ENCODE results near the gene CALY.
A peak's percentile ranks its signal among the peaks of the same experiment; 100 is the strongest.

CALY gene

GRCh38 chr10:133329491-133330202 is 7.0 kb downstream of the CALY start (continued):
- TF ChIP-seq ZNF510 (tag by site-specific recombination; IDR thresholded peaks at IDR 0.05; ENCODE audit: insufficient replicate concordance) (no peak), KLF16 (tag by site-specific recombination; IDR thresholded peaks at IDR 0.05) (no peak), BCL11A (tag by site-specific recombination; IDR thresholded peaks at IDR 0.05; ENCODE audit: low read depth) (no peak), KLF7 (tag by site-specific recombination; IDR thresholded peaks at IDR 0.05; ENCODE audit: borderline replicate concordance) (no peak; the same call in 1 of the 2 replicates), ZNF626 (tag by site-specific recombination; IDR thresholded peaks at IDR 0.05) (no peak), OVOL3 (tag by site-specific recombination; IDR thresholded peaks at IDR 0.05) (no peak), ZIC2 (tag by site-specific recombination; IDR thresholded peaks at IDR 0.05) (peak; percentile 86), ZNF514 (tag by site-specific recombination; IDR thresholded peaks at IDR 0.05) (no peak), ZEB2 (tag by site-specific recombination; IDR thresholded peaks at IDR 0.05) (peak; percentile 57), ZNF48 (tag by site-specific recombination; IDR thresholded peaks at IDR 0.05) (no peak), ZFP69B (tag by site-specific recombination; IDR thresholded peaks at IDR 0.05) (peak; percentile 97), ZFP41 (tag by site-specific recombination; IDR thresholded peaks at IDR 0.05; ENCODE audit: borderline replicate concordance) (no peak), PRDM6 (tag by site-specific recombination; IDR thresholded peaks at IDR 0.05) (no peak), ZNF114 (tag by site-specific recombination; IDR thresholded peaks at IDR 0.05) (no peak), YY1 (tag by site-specific recombination; IDR thresholded peaks at IDR 0.05) (no peak), KLF9 (tag by site-specific recombination; IDR thresholded peaks at IDR 0.05; ENCODE audit: low read depth) (peak; percentile 47; the same call in 1 of the 2 replicates), ZNF701 (tag by site-specific recombination; IDR thresholded peaks at IDR 0.05) (no peak), ZNF776 (tag by site-specific recombination; IDR thresholded peaks at IDR 0.05; ENCODE audit: borderline replicate concordance) (no peak), ZNF24 (tag by site-specific recombination; IDR thresholded peaks at IDR 0.05) (no peak), KLF8 (tag by site-specific recombination; IDR thresholded peaks at IDR 0.05) (no peak), AEBP2 (tag by site-specific recombination; IDR thresholded peaks at IDR 0.05; ENCODE audit: borderline replicate concordance) (no peak), ZBTB20 (tag by site-specific recombination; IDR thresholded peaks at IDR 0.05) (peak; percentile 57; the same call in 1 of the 2 replicates), SP2 (tag by site-specific recombination; IDR thresholded peaks at IDR 0.05) (peak; percentile 13; the same call in 1 of the 2 replicates), ZNF624 (tag by site-specific recombination; IDR thresholded peaks at IDR 0.05) (no peak), ZNF585B (tag by site-specific recombination; IDR thresholded peaks at IDR 0.05) (no peak), ZFHX2 (tag by site-specific recombination; conservative IDR thresholded peaks at IDR 0.05) (0 out of 2 replicates have a peak, but pooled peaks have one; percentile 14), GLIS2 (tag by site-specific recombination; IDR thresholded peaks at IDR 0.05) (peak; percentile 61), KLF1 (tag by site-specific recombination; IDR thresholded peaks at IDR 0.05) (peak; percentile 51; the same call in 1 of the 2 replicates), ZNF266 (tag by site-specific recombination; IDR thresholded peaks at IDR 0.05; ENCODE audit: low read depth) (no peak), ZNF501 (tag by site-specific recombination; IDR thresholded peaks at IDR 0.05) (no peak)
- TF ChIP-seq, protein P1, sequence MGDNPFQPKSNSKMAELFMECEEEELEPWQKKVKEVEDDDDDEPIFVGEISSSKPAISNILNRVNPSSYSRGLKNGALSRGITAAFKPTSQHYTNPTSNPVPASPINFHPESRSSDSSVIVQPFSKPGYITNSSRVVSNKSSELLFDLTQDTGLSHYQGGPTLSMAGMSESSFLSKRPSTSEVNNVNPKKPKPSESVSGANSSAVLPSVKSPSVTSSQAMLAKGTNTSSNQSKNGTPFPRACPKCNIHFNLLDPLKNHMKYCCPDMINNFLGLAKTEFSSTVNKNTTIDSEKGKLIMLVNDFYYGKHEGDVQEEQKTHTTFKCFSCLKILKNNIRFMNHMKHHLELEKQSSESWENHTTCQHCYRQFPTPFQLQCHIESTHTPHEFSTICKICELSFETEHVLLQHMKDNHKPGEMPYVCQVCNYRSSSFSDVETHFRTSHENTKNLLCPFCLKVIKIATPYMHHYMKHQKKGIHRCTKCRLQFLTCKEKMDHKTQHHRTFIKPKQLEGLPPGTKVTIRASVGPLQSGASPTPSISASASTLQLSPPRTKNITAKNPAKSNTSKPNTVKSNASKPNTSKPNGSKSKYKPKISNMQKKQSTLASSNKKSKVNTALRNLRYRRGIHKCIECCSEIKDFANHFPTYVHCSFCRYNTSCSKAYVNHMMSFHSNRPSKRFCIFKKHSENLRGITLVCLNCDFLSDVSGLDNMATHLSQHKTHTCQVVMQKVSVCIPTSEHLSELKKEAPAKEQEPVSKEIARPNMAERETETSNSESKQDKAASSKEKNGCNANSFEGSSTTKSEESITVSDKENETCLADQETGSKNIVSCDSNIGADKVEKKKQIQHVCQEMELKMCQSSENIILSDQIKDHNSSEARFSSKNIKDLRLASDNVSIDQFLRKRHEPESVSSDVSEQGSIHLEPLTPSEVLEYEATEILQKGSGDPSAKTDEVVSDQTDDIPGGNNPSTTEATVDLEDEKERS (tag by site-specific recombination; IDR thresholded peaks at IDR 0.05): no peak
- TF ChIP-seq, protein P2, sequence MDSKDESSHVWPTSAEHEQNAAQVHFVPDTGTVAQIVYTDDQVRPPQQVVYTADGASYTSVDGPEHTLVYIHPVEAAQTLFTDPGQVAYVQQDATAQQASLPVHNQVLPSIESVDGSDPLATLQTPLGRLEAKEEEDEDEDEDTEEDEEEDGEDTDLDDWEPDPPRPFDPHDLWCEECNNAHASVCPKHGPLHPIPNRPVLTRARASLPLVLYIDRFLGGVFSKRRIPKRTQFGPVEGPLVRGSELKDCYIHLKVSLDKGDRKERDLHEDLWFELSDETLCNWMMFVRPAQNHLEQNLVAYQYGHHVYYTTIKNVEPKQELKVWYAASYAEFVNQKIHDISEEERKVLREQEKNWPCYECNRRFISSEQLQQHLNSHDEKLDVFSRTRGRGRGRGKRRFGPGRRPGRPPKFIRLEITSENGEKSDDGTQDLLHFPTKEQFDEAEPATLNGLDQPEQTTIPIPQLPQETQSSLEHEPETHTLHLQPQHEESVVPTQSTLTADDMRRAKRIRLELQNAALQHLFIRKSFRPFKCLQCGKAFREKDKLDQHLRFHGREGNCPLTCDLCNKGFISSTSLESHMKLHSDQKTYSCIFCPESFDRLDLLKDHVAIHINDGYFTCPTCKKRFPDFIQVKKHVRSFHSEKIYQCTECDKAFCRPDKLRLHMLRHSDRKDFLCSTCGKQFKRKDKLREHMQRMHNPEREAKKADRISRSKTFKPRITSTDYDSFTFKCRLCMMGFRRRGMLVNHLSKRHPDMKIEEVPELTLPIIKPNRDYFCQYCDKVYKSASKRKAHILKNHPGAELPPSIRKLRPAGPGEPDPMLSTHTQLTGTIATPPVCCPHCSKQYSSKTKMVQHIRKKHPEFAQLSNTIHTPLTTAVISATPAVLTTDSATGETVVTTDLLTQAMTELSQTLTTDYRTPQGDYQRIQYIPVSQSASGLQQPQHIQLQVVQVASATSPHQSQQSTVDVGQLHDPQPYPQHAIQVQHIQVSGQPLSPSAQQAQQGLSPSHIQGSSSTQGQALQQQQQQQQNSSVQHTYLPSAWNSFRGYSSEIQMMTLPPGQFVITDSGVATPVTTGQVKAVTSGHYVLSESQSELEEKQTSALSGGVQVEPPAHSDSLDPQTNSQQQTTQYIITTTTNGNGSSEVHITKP (tag by site-specific recombination; IDR thresholded peaks at IDR 0.05): peak; percentile 92
